ENCODE measurements around the gene LYPD3.
"Not testable (repeated sequence)": the region's sequence is repeated elsewhere in the genome, so short reads cannot be mapped to it uniquely, and the experiment has no call there.

Gene LYPD3

DNA sequence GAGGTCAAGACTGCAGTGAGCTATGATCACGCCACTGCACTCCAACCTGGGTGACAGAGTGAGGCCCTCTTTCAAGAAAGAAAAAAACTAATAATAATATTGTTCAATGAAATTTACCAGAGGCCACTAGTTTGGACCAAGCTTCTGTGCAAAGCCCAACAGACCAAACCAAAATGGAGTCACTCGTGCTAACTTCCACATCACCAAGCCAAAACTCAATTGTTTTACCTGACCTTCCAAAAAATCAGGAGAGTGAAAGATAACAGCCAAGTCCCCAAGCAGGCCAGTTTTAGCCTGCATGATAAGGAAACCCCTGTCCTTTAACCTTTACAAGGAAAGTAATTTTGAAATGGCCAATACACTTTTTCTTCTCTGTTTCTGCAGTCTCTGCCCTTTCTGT is 20.0 kb downstream of the LYPD3 start:
- no CpG with 5 or more reads among the region's 2 CpGs for WGBS (ENCODE audit: insufficient coverage)
- Histone ChIP-seq H3K4me3 (ENCODE audit: control insufficient read depth in 1 of 7, extremely low read depth in 1 of 7, insufficient read depth in 4 of 7, low read depth in 2 of 7, low read length in 6 of 7) (no peak overlapping the region), H3K36me3 (ENCODE audit: control insufficient read depth in 4 of 4, insufficient read depth in 4 of 4, low read length in 3 of 4) (no peaks in the 10 kb centered on the region), H3K4me1 (ENCODE audit: control extremely low read depth in 1 of 4, control insufficient read depth in 4 of 4, insufficient read depth in 4 of 4, low read length in 3 of 4) (peaks cover 0 to 3% (median under 1%) of the 10 kb centered on the region in 4 experiments), H3K27ac (ENCODE audit: insufficient read depth in 1 of 2, low read depth in 1 of 2, low read length in 2 of 2, poor library complexity in 1 of 2, severe bottlenecking in 2 of 2) (no peak overlapping the region), H3K27me3 (replicated peaks in 2 of 5; ENCODE audit: control insufficient read depth in 4 of 5, insufficient read depth in 5 of 5, low read length in 4 of 5) (no peaks in the 10 kb centered on the region), H3K9me3 (ENCODE audit: control extremely low read depth in 1 of 5, control insufficient read depth in 4 of 5, insufficient read depth in 2 of 5, low read depth in 1 of 5, low read length in 4 of 5) (no peaks in the 10 kb centered on the region)
- no peak for DNase-seq
- ChIA-PET CTCF (interaction anchor here (0.8 to 16.0 kb wide), 7 partner anchors 9 to 89 kb away, joined by 3 to 304 read pairs (median 3); partner anchors contain the start of gene LYPD3), POLR2A (no interaction called here)

DNA sequence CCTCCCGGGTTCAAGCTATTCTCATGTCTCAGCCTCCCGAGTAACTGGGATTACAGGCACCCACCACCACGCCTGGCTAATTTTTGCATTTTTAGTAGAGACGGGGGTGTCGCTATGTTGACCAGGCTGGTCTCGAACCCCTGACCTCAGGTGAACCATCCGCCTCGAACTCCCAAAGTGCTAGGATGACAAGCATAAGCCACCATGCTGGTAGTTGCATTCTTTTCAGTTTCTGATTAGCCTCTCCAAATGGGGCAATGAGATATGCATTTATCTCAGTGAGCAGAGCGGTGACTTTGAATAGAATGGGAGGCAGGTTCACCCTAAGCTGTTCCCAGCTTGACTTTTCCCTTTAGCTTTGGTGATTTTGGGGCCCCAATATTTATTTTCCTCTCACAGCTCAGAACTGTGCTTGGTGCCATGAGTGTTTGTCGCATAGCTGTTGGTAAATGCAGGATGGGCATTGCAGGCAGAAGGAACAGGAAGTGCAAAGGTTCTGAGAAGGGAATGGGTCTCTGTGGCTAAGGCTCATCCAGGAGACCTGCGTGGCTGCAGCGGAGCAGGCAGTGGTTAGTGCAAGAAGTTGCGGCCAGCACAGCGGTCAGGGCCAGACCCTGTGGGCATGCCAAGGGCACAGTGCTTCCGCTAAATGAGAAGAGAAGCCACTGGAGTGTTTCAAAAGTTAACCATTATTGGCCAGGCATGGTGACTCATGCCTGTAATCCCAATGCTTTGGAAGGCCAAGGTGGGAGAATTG is 20.7 kb downstream of the LYPD3 start:
- no peak overlapping the region for H3K4me3 ChIP-seq (ENCODE audit: control insufficient read depth in 1 of 7, extremely low read depth in 1 of 7, insufficient read depth in 4 of 7, low read depth in 2 of 7, low read length in 6 of 7)
- H3K27ac ChIP-seq (ENCODE audit: insufficient read depth in 1 of 2, low read depth in 1 of 2, low read length in 2 of 2, poor library complexity in 1 of 2, severe bottlenecking in 2 of 2): no peak overlapping the region
- CTCF ChIA-PET: interaction anchor here (0.8 to 16.0 kb wide), 7 partner anchors 8 to 90 kb away, joined by 3 to 304 read pairs (median 3); partner anchors contain the start of gene LYPD3
- peaks cover 0 to 2% (median 0%) of the 10 kb centered on the region in 4 experiments for H3K4me1 ChIP-seq (ENCODE audit: control extremely low read depth in 1 of 4, control insufficient read depth in 4 of 4, insufficient read depth in 4 of 4, low read length in 3 of 4)
- H3K9me3 ChIP-seq (ENCODE audit: control extremely low read depth in 1 of 5, control insufficient read depth in 4 of 5, insufficient read depth in 2 of 5, low read depth in 1 of 5, low read length in 4 of 5): no peaks in the 10 kb centered on the region
- no peak for DNase-seq
- WGBS (ENCODE audit: insufficient coverage): 96% methylated on average over 15 of the region's 15 CpGs
- no peaks in the 10 kb centered on the region for H3K36me3 ChIP-seq (ENCODE audit: control insufficient read depth in 4 of 4, insufficient read depth in 4 of 4, low read length in 3 of 4)
- no peaks in the 10 kb centered on the region for H3K27me3 ChIP-seq (replicated peaks in 2 of 5; ENCODE audit: control insufficient read depth in 4 of 5, insufficient read depth in 5 of 5, low read length in 4 of 5)
- POLR2A ChIA-PET: no interaction called here

DNA sequence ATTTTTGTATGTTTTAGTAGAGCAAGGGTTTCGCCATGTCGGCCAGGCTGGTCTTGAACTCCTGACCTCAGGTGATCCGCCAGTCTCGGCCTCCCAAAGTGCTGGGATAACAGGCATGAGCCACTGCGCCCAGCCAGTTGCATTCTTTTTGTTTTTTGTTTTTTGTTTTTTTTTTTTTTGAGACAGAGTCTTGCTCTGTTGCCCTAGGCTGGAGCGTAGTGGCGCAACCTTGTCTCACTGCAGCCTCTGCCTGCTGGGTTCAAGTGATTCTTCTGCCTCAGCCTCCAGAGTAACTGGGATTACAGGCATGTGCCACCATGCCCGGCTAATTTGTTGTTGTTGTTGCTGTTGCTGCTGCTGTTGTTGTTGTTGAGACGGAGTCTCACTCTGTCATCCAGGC is 21.3 kb downstream of the LYPD3 start:
- H3K27me3 ChIP-seq (replicated peaks in 2 of 5; ENCODE audit: control insufficient read depth in 4 of 5, insufficient read depth in 5 of 5, low read length in 4 of 5); H3K4me1 ChIP-seq (ENCODE audit: control extremely low read depth in 1 of 4, control insufficient read depth in 4 of 4, insufficient read depth in 4 of 4, low read length in 3 of 4); DNase-seq; H3K9me3 ChIP-seq (ENCODE audit: control extremely low read depth in 1 of 5, control insufficient read depth in 4 of 5, insufficient read depth in 2 of 5, low read depth in 1 of 5, low read length in 4 of 5); H3K4me3 ChIP-seq (ENCODE audit: control insufficient read depth in 1 of 7, extremely low read depth in 1 of 7, insufficient read depth in 4 of 7, low read depth in 2 of 7, low read length in 6 of 7); H3K27ac ChIP-seq (ENCODE audit: insufficient read depth in 1 of 2, low read depth in 1 of 2, low read length in 2 of 2, poor library complexity in 1 of 2, severe bottlenecking in 2 of 2); POLR2A ChIA-PET; H3K36me3 ChIP-seq (ENCODE audit: control insufficient read depth in 4 of 4, insufficient read depth in 4 of 4, low read length in 3 of 4): not testable (repeated sequence)
- CTCF ChIA-PET: interaction anchor here (1.0 to 16.0 kb wide), 2 partner anchors 12 to 77 kb away, joined by 3 to 304 read pairs; no protein-coding TSS in a partner anchor
- 90% methylated on average over 5 of the region's 9 CpGs for WGBS (ENCODE audit: insufficient coverage)

DNA sequence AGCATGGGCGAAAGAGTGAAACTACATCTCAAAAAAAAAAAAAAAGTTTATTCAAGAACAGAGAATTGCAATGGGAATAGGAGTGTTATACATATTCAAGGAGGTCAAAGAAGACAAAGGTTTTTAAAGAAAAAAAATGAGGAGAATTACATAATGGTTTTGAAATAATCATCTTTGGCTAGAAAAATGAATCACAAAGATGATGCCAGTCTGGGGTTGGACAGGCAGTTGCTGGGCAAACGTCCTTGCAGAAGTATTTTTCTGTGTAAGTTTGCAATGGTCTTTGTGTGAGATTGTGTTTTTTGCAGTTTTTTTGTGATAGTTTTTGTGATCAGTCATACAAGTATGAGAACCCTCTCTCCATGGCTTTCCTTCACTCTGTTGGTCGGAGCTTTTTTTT is 23.7 kb downstream of the LYPD3 start:
- CTCF ChIA-PET: interaction anchor here (16.0 kb wide), 1 partner anchor 79 kb away, joined by 304 read pairs; no protein-coding TSS in a partner anchor
- 100% methylated on average over 1 of the region's 3 CpGs for WGBS (ENCODE audit: insufficient coverage)
- POLR2A ChIA-PET: no interaction called here
- Histone ChIP-seq H3K27me3 (replicated peaks in 2 of 5; ENCODE audit: control insufficient read depth in 4 of 5, insufficient read depth in 5 of 5, low read length in 4 of 5) (no peaks in the 10 kb centered on the region), H3K4me1 (ENCODE audit: control extremely low read depth in 1 of 4, control insufficient read depth in 4 of 4, insufficient read depth in 4 of 4, low read length in 3 of 4) (peaks cover 8 to 12% (median 10%) of the 10 kb centered on the region in 4 experiments), H3K4me3 (ENCODE audit: control insufficient read depth in 1 of 7, extremely low read depth in 1 of 7, insufficient read depth in 4 of 7, low read depth in 2 of 7, low read length in 6 of 7) (no peak overlapping the region), H3K9me3 (ENCODE audit: control extremely low read depth in 1 of 5, control insufficient read depth in 4 of 5, insufficient read depth in 2 of 5, low read depth in 1 of 5, low read length in 4 of 5) (no peaks in the 10 kb centered on the region), H3K36me3 (ENCODE audit: control insufficient read depth in 4 of 4, insufficient read depth in 4 of 4, low read length in 3 of 4) (no peaks in the 10 kb centered on the region), H3K27ac (ENCODE audit: insufficient read depth in 1 of 2, low read depth in 1 of 2, low read length in 2 of 2, poor library complexity in 1 of 2, severe bottlenecking in 2 of 2) (no peak overlapping the region)
- no peak for DNase-seq

DNA sequence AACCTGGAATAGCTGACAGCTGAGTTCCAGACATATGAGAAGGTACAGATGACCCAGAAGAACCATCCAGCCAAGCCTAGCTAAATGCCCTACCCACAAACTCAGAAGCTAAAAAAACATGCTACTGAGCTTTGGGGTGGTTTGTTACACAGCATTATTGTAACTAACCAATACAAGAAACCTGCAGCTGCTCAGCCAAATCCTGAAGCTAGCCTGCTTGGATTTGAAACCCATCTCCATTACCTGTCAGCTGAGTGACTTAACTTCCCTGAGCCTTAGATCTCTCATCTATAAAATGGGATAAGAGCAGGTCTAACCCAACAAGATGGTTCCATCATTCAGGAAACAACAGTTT is 25.7 kb downstream of the LYPD3 start:
- ChIA-PET CTCF (interaction anchor here (0.6 to 16.0 kb wide), 7 partner anchors 8 to 178 kb away, joined by 3 to 304 read pairs (median 4); partner anchors contain the start of gene LYPD3), POLR2A (interaction anchor here (1.2 kb wide), 1 partner anchor 81 kb away, joined by 3 read pairs; no protein-coding TSS in a partner anchor)
- H3K9me3 ChIP-seq (ENCODE audit: control extremely low read depth in 1 of 5, control insufficient read depth in 4 of 5, insufficient read depth in 2 of 5, low read depth in 1 of 5, low read length in 4 of 5): no peaks in the 10 kb centered on the region
- no peaks in the 10 kb centered on the region for H3K36me3 ChIP-seq (ENCODE audit: control insufficient read depth in 4 of 4, insufficient read depth in 4 of 4, low read length in 3 of 4)
- H3K27ac ChIP-seq (ENCODE audit: insufficient read depth in 1 of 2, low read depth in 1 of 2, low read length in 2 of 2, poor library complexity in 1 of 2, severe bottlenecking in 2 of 2): no peak overlapping the region
- no peaks in the 10 kb centered on the region for H3K27me3 ChIP-seq (replicated peaks in 2 of 5; ENCODE audit: control insufficient read depth in 4 of 5, insufficient read depth in 5 of 5, low read length in 4 of 5)
- no peak for DNase-seq
- no peak overlapping the region for H3K4me3 ChIP-seq (ENCODE audit: control insufficient read depth in 1 of 7, extremely low read depth in 1 of 7, insufficient read depth in 4 of 7, low read depth in 2 of 7, low read length in 6 of 7)
- H3K4me1 ChIP-seq (ENCODE audit: control extremely low read depth in 1 of 4, control insufficient read depth in 4 of 4, insufficient read depth in 4 of 4, low read length in 3 of 4): peaks cover 8 to 12% (median 10%) of the 10 kb centered on the region in 4 experiments

DNA sequence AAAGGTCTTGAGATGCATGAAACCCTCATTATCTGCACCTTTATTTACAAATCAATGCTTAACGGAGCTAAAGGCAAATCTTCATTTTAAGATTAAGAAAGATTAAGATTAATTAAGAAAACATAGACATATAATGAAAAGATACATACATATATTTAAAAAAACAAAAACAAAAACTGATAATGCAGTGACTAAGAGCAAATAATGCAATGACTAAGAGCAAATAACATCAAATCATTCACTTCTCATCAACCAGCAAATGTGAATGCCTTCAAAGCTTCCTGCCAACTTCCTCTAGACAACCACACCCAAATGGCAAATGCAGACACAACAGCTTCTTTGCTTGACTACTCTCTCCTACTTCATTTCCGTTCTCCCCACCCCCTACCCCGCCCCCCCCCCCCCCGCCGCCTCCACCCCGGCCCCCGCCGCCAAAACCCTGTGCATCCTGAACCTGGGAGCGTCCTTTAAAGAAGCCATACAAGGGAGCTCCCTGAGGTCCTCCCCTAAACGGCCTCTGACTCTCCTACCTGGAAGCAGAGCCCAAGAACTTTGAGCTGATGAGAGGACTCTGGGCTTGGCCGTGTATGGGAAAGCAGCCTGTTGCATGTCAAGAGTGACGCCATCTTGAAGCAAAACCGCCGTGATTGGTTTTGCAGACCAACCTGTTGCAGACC is 26.2 kb downstream of the LYPD3 start:
- Histone ChIP-seq H3K27ac (ENCODE audit: insufficient read depth in 1 of 2, low read depth in 1 of 2, low read length in 2 of 2, poor library complexity in 1 of 2, severe bottlenecking in 2 of 2) (no peak overlapping the region), H3K4me3 (ENCODE audit: control insufficient read depth in 1 of 7, extremely low read depth in 1 of 7, insufficient read depth in 4 of 7, low read depth in 2 of 7, low read length in 6 of 7) (peak overlapping the region in 1 of 7 experiments; percentile 23), H3K4me1 (ENCODE audit: control extremely low read depth in 1 of 4, control insufficient read depth in 4 of 4, insufficient read depth in 4 of 4, low read length in 3 of 4) (peaks cover 8 to 12% (median 10%) of the 10 kb centered on the region in 4 experiments), H3K9me3 (ENCODE audit: control extremely low read depth in 1 of 5, control insufficient read depth in 4 of 5, insufficient read depth in 2 of 5, low read depth in 1 of 5, low read length in 4 of 5) (no peaks in the 10 kb centered on the region), H3K36me3 (ENCODE audit: control insufficient read depth in 4 of 4, insufficient read depth in 4 of 4, low read length in 3 of 4) (no peaks in the 10 kb centered on the region), H3K27me3 (replicated peaks in 2 of 5; ENCODE audit: control insufficient read depth in 4 of 5, insufficient read depth in 5 of 5, low read length in 4 of 5) (no peaks in the 10 kb centered on the region)
- ChIA-PET POLR2A (interaction anchor here (0.7 to 1.2 kb wide), 2 partner anchors 14 to 81 kb away, joined by 3 to 4 read pairs; no protein-coding TSS in a partner anchor), CTCF (interaction anchor here (0.6 to 16.0 kb wide), 7 partner anchors 9 to 177 kb away, joined by 3 to 304 read pairs (median 4); partner anchors contain the start of gene LYPD3)
- 73% methylated on average over 6 of the region's 14 CpGs for WGBS (ENCODE audit: insufficient coverage)
- peak; percentile 42 to 83 (median 75) for DNase-seq
